ENCODE results near the gene ACTR3. TPM values are rescaled to one million over a fixed set of nuclear protein-coding genes. Genes with fewer than 3 reads are reported as not detected.

Gene ACTR3
- total RNA-seq, 4 donors from 2014 or later: 70.0 to 179 (median 162) TPM

DNA sequence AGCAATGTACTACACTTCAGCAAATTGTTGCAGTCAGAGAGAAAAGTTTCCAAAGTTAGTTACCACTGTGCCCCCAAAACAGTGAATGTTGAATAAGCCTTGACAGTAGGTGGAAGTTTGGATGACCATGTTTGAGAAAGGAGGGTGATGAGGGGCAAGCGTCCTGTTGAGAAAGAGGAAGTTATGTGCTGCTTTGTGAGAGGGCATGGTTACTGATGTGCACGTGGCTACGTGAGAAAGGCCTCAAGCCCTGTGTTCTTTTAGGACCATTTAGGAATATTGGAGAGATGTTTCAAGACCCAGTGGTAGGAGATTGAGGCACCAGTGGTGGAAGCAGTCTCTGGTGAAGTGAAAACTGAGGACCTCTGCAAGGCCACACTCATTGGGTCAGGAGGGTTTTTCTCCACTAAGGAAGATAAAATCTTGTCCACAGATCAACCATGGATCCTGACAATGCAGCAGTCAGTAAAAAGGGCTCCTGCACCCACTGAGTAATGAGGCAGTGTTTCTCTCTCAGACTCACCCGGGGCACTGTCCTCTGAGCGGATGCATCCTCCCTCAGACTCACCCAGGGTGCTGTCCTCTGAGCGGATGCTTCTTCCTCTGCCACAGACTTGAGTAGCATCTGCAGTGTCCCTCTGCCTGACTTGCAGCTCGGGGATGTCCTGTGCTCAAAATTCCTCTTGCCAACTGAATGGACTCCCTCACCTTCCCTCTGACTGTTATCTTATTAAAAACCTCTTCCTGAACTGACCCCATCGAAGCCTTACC is 34.7 kb upstream of the ACTR3 start:
- TF ChIP-seq, protein P1, sequence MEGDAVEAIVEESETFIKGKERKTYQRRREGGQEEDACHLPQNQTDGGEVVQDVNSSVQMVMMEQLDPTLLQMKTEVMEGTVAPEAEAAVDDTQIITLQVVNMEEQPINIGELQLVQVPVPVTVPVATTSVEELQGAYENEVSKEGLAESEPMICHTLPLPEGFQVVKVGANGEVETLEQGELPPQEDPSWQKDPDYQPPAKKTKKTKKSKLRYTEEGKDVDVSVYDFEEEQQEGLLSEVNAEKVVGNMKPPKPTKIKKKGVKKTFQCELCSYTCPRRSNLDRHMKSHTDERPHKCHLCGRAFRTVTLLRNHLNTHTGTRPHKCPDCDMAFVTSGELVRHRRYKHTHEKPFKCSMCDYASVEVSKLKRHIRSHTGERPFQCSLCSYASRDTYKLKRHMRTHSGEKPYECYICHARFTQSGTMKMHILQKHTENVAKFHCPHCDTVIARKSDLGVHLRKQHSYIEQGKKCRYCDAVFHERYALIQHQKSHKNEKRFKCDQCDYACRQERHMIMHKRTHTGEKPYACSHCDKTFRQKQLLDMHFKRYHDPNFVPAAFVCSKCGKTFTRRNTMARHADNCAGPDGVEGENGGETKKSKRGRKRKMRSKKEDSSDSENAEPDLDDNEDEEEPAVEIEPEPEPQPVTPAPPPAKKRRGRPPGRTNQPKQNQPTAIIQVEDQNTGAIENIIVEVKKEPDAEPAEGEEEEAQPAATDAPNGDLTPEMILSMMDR (IDR thresholded peaks at IDR 0.05): no peak
- TF ChIP-seq POLR2A (IDR thresholded peaks at IDR 0.05): no peak
- Histone ChIP-seq H3K4me1 (no peaks in the 10 kb centered on the region), H3K9me3 (no peaks in the 10 kb centered on the region), H3K4me3 (no peak overlapping the region), H3K36me3 (no peaks in the 10 kb centered on the region), H3K27me3 (no peaks in the 10 kb centered on the region), H3K27ac (no peak overlapping the region)
- intact Hi-C loops (cut with DNase I; ENCODE audit: low total_unique reads): no loop called here
- DNase-seq: no peak

DNA sequence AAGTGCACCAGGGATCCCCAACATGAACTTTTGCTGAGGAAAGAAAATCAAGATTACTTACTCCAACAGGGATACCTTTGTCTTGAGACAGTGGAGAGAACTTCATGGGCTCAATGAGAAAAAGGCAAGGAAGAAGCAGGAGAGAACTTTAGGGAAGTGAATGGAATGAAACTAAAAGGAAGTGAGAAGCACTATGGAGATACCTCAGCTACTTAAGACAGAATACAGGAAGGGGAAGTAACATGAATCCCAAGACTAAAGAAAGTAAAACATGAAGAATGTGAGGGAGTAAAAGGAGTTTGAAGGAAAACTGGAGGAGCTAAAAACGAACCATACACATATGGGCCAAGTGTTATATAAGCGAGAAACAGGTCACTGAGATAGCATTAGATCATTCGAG is 32.4 kb upstream of the ACTR3 start:
- intact Hi-C loops (cut with DNase I; ENCODE audit: low total_unique reads): no loop called here
- Histone ChIP-seq H3K4me3 (no peak overlapping the region), H3K27me3 (no peaks in the 10 kb centered on the region), H3K36me3 (no peaks in the 10 kb centered on the region), H3K4me1 (no peaks in the 10 kb centered on the region), H3K27ac (no peak overlapping the region), H3K9me3 (no peaks in the 10 kb centered on the region)
- no peak for DNase-seq
- TF ChIP-seq, protein P1 (IDR thresholded peaks at IDR 0.05): no peak
- TF ChIP-seq POLR2A (IDR thresholded peaks at IDR 0.05): no peak

DNA sequence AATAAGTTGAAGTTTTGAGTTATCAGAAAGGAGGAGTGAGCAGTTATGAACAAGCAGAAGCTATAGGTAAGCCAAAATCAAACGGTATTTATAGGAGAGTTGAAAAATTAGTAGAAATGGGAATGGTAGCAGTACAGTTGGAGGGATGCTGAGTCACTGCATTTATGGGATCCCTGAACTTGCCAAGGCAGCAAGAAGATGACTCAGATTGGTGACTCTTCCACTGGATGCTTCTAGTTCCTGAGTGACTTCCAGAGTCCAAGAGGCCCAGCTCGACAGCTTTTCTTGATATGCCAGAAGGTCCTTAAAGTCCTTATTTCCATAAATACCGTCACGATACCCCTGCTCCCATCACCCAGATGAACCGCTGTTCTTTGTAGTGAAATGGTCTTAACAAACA is 31.1 kb upstream of the ACTR3 start:
- no peaks in the 10 kb centered on the region for H3K4me1 ChIP-seq
- no peaks in the 10 kb centered on the region for H3K36me3 ChIP-seq
- H3K27ac ChIP-seq: no peak overlapping the region
- TF ChIP-seq, protein P1 (IDR thresholded peaks at IDR 0.05): no peak
- TF ChIP-seq POLR2A (IDR thresholded peaks at IDR 0.05): no peak
- H3K9me3 ChIP-seq: no peaks in the 10 kb centered on the region
- no peak for DNase-seq
- no peaks in the 10 kb centered on the region for H3K27me3 ChIP-seq
- intact Hi-C loops (cut with DNase I; ENCODE audit: low total_unique reads): no loop called here
- no peak overlapping the region for H3K4me3 ChIP-seq

DNA sequence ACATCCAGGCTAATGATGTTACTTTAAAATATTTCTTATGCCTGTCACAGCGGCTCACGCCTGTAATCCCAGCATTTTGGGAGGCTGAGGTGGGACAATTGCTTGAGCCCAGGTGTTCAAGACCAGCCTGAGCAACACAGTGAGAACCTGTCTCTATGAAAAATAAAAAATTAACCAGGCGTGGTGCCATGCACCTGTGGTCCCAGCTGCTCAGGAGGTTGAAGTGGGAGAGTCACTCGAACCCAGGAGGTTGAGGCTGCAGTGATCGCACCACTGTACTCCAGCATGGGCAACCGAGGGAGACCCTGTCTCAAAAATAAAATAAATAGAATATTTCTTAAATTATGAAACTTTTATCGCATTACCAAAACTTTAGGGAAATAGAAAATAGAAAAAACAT is 28.1 kb upstream of the ACTR3 start:
- no peak for DNase-seq
- intact Hi-C loops (cut with DNase I; ENCODE audit: low total_unique reads): no loop called here
- Histone ChIP-seq H3K27ac (no peak overlapping the region), H3K4me3 (no peak overlapping the region), H3K9me3 (no peaks in the 10 kb centered on the region), H3K4me1 (no peaks in the 10 kb centered on the region), H3K27me3 (no peaks in the 10 kb centered on the region), H3K36me3 (no peaks in the 10 kb centered on the region)
- TF ChIP-seq POLR2A (IDR thresholded peaks at IDR 0.05): no peak
- TF ChIP-seq, protein P1 (IDR thresholded peaks at IDR 0.05): no peak

DNA sequence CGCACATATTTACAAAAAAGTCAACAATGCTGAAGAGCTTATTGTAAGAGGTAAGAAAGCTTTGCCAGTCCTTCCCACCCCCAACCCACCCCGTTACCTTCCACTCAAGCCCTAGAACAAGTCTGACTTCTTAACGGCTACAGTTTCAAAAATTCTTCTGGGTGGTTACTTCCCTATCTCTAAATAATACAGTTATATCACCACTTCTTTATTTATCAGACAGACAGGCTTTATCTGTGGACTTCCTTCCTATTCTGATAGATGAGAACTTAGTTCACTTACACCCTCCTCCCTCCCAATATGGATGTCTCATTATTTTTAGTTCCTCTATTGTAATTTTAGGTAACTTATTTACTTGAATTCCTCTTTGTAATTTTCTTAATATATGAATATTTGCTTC is 26.7 kb upstream of the ACTR3 start:
- H3K4me1 ChIP-seq: no peaks in the 10 kb centered on the region
- H3K27ac ChIP-seq: no peak overlapping the region
- H3K4me3 ChIP-seq: no peak overlapping the region
- DNase-seq: no peak
- intact Hi-C loops (cut with DNase I; ENCODE audit: low total_unique reads): no loop called here
- H3K36me3 ChIP-seq: no peaks in the 10 kb centered on the region
- no peak for TF ChIP-seq POLR2A (IDR thresholded peaks at IDR 0.05)
- TF ChIP-seq, protein P1 (IDR thresholded peaks at IDR 0.05): no peak
- H3K27me3 ChIP-seq: no peaks in the 10 kb centered on the region
- H3K9me3 ChIP-seq: no peaks in the 10 kb centered on the region
